Lower leg skin (tissue), 3 donors: ENCODE data around the gene F2R.

Experiments
- CTCF ChIP-seq, 3 donors: fragments of 450-650 bp; IDR thresholded peaks; one replicate each; pipeline ENCODE4 v1.5.1; 2016; ENCODE audit warnings: antibody characterized with exemption in 3 of 3, mild to moderate bottlenecking in 3 of 3, moderate library complexity in 2 of 3
- POLR2A ChIP-seq, 2 donors: fragments of 450-650 bp; IDR thresholded peaks; one replicate each; pipeline ENCODE4 v1.6.1; 2016 to 2017; ENCODE audit warnings: antibody characterized with exemption in 2 of 2, mild to moderate bottlenecking in 1 of 2, moderate library complexity in 1 of 2

GRCh38 chr5:76736679-76737556 is 21.0 kb downstream of the F2R start:
- TF ChIP-seq CTCF (IDR thresholded peaks at IDR 0.05) = no peak
- no peak for TF ChIP-seq POLR2A (IDR thresholded peaks at IDR 0.05)
